ENCODE results near the gene FOXF1. TPM values are rescaled to one million over a fixed set of nuclear protein-coding genes. Genes with fewer than 3 reads are reported as not detected.

FOXF1 gene
- total and polyA plus RNA-seq, 11 donors = 0.04 to 0.48 (median 0.17) TPM; not detected in 3

- no peak for TF ChIP-seq POLR2A (IDR thresholded peaks at IDR 0.05)
- peak; percentile 85 to 97 (median 92) for TF ChIP-seq CTCF (IDR thresholded peaks at IDR 0.05)
- H3K27me3 ChIP-seq = peaks cover 30 to 94% (median 75%) of the 10 kb centered on the region in 9 donors
- ATAC-seq = peak; percentile 11 to 53 (median 47)
Observed at GRCh38 chr16:86519649-86520316, 9.5 kb downstream of the FOXF1 start.

GRCh38 chr16:86520317-86521210 is 10.2 kb downstream of the FOXF1 start:
- WGBS, 4 donors = 38 to 46% (median 39%) methylated on average over 29 to 30 of the region's 30 CpGs
- peak in 2 of 5 donors; percentile 53 to 55 for DNase-seq
- peaks cover 23 to 86% (median 67%) of the 10 kb centered on the region in 9 donors for H3K27me3 ChIP-seq

More at GRCh38 chr16:86519649-86520316, 9.5 kb downstream of the FOXF1 start:
- Histone ChIP-seq H3K9me3 (no peaks in the 10 kb centered on the region), H3K36me3 (no peaks in the 10 kb centered on the region), H3K4me3 (peak overlapping the region in 3 of 12 donors; percentile 1 to 16 (median 8)), H3K4me1 (peaks cover 0 to 27% (median 10%) of the 10 kb centered on the region in 12 donors), H3K27ac (peak overlapping the region in 1 of 12 donors; percentile 17)
- 10 to 21% (median 16%) methylated on average over 17 to 31 of the region's 31 CpGs for WGBS, 4 donors
- DNase-seq = peak; percentile 29 to 85 (median 57)
- intact Hi-C loops (cut with DNase I) = loop anchor here (1.0 to 10.0 kb wide), 13 partner anchors 175 to 705 kb away; no protein-coding TSS in a partner anchor

GRCh38 chr16:86521236-86522197 is 11.2 kb downstream of the FOXF1 start:
- no peak for ATAC-seq

More at GRCh38 chr16:86520317-86521210, 10.2 kb downstream of the FOXF1 start:
- H3K4me1 ChIP-seq = peaks cover 0 to 23% (median 8%) of the 10 kb centered on the region in 12 donors
- no peak for ATAC-seq
- intact Hi-C loops (cut with DNase I) = loop anchor here in 7 of 10 donors (1.0 to 10.0 kb wide), 6 partner anchors 266 to 700 kb away; no protein-coding TSS in a partner anchor
- H3K36me3 ChIP-seq = no peaks in the 10 kb centered on the region
- TF ChIP-seq CTCF (IDR thresholded peaks at IDR 0.05) (peak in 3 of 12 donors; percentile 0 to 31 (median 3)), POLR2A (IDR thresholded peaks at IDR 0.05) (no peak)
- no peak overlapping the region for H3K27ac ChIP-seq
- peak overlapping the region in 3 of 12 donors; percentile 1 to 16 (median 8) for H3K4me3 ChIP-seq
- H3K9me3 ChIP-seq = no peaks in the 10 kb centered on the region

More at GRCh38 chr16:86521236-86522197, 11.2 kb downstream of the FOXF1 start:
- no peaks in the 10 kb centered on the region for H3K9me3 ChIP-seq
- H3K36me3 ChIP-seq = no peaks in the 10 kb centered on the region
- 76 to 81% (median 76%) methylated on average over 24 to 35 of the region's 35 CpGs for WGBS, 4 donors
- H3K27me3 ChIP-seq = peaks cover 13 to 77% (median 58%) of the 10 kb centered on the region in 9 donors
- intact Hi-C loops (cut with DNase I) = loop anchor here in 6 of 10 donors (2.0 to 10.0 kb wide), 5 partner anchors 267 to 701 kb away; no protein-coding TSS in a partner anchor
- TF ChIP-seq POLR2A (IDR thresholded peaks at IDR 0.05) = no peak
- no peak for TF ChIP-seq CTCF (IDR thresholded peaks at IDR 0.05)
- H3K4me3 ChIP-seq = no peak overlapping the region
- peak in 1 of 5 donors; percentile 39 for DNase-seq
- peaks cover 0 to 14% (median 2%) of the 10 kb centered on the region in 12 donors for H3K4me1 ChIP-seq
- H3K27ac ChIP-seq = no peak overlapping the region

Measured in heart left ventricle (tissue), 16 donors.